ENCODE data around the gene PCED1A. TPM values are rescaled to one million over a fixed set of nuclear protein-coding genes. Genes with fewer than 3 reads are reported as not detected.

The PCED1A gene
- total and polyA plus RNA-seq, 2 donors (not counting 3 experiments of a cell fraction or from before 2014, with no cell fraction given) = 20.1 to 32.0 TPM

DNA sequence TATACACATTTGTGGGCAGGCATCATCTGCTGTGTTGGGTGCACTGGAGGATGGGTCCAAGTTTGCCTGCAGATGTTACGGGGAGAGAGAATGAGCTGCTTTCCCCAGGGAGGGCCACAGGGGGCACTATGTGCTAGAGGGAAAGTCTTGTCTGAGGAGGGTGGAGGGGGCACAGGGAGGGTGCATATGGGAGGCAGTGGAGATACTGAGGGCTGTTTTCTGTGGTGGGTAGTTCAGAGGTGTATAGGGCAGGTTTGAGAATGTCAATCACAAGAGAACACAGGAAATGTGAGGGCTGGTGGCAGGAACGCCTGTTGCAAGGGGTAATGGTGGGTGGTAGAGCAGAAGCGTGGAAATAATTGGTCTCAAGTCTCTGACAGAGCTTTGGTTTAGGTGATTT is 25.2 kb upstream of the PCED1A start:
- BruUV-seq (replicated peaks) = no TSS peak
- FAIRE-seq = no peak

More for the DNA sequence above, 25.2 kb upstream of the PCED1A start:
- H3K79me2 ChIP-seq (ENCODE audit: control insufficient read depth, insufficient read depth, low read length) = no peaks in the 10 kb centered on the region
- DNase-seq (ENCODE audit: low read depth, low spot score) = no peak
- no peaks in the 10 kb centered on the region for H3K9me3 ChIP-seq (replicated peaks; ENCODE audit: control insufficient read depth, insufficient read depth, low read length)
- ChIA-PET CTCF (interaction anchor here (0.9 to 2.5 kb wide), 7 partner anchors 14 to 176 kb away, joined by 3 to 14 read pairs (median 4); no protein-coding TSS in a partner anchor), POLR2A (no interaction called here)
- no peaks in the 10 kb centered on the region for H3K27me3 ChIP-seq (ENCODE audit: control insufficient read depth in 2 of 2, insufficient read depth in 2 of 2, low read length in 2 of 2)
- peaks cover 0 to 34% of the 10 kb centered on the region in 2 experiments for H3K36me3 ChIP-seq (ENCODE audit: control insufficient read depth in 2 of 2, extremely low read depth in 1 of 2, insufficient read depth in 2 of 2, low read length in 2 of 2)
- no peaks in the 10 kb centered on the region for H4K20me1 ChIP-seq (replicated peaks; ENCODE audit: control insufficient read depth, extremely low read depth, insufficient read depth, low read length)
- dilution Hi-C loops (cut with MboI; ENCODE audit: extremely low pct_ligation_motif_present, low sequenced_read_pairs) = no loop called here
- peaks cover 5% of the 10 kb centered on the region for H3K4me1 ChIP-seq (ENCODE audit: control insufficient read depth, extremely low read depth, insufficient read depth, low read length)
- intact Hi-C loops (cut with micrococcal nuclease) = no loop called here
- H3K9ac ChIP-seq (replicated peaks; ENCODE audit: extremely low read depth, insufficient read depth, low read length) = no peak overlapping the region
- H3K4me3 ChIP-seq (replicated peaks in 1 of 3; ENCODE audit: insufficient read depth in 1 of 3, low read depth in 1 of 3, low read length in 3 of 3) = no peak overlapping the region
- H3K4me2 ChIP-seq (ENCODE audit: insufficient read depth, low read length) = no peak overlapping the region
- no peak overlapping the region for H3K27ac ChIP-seq (ENCODE audit: insufficient read depth, low read depth, low read length)
- TF ChIP-seq FOS (IDR thresholded peaks at IDR 0.05; ENCODE audit: borderline replicate concordance, insufficient read depth, low read length) (no peak), POLR2AphosphoS5 (IDR thresholded peaks at IDR 0.05; ENCODE audit: insufficient read depth, low read depth, low read length) (no peak), POLR2A (IDR thresholded peaks at IDR 0.05; ENCODE audit: low read depth, low read length) (no peak), JUN (IDR thresholded peaks at IDR 0.05; ENCODE audit: borderline replicate concordance, insufficient read depth, insufficient read length, low read depth) (no peak)
- TF ChIP-seq, protein P1, sequence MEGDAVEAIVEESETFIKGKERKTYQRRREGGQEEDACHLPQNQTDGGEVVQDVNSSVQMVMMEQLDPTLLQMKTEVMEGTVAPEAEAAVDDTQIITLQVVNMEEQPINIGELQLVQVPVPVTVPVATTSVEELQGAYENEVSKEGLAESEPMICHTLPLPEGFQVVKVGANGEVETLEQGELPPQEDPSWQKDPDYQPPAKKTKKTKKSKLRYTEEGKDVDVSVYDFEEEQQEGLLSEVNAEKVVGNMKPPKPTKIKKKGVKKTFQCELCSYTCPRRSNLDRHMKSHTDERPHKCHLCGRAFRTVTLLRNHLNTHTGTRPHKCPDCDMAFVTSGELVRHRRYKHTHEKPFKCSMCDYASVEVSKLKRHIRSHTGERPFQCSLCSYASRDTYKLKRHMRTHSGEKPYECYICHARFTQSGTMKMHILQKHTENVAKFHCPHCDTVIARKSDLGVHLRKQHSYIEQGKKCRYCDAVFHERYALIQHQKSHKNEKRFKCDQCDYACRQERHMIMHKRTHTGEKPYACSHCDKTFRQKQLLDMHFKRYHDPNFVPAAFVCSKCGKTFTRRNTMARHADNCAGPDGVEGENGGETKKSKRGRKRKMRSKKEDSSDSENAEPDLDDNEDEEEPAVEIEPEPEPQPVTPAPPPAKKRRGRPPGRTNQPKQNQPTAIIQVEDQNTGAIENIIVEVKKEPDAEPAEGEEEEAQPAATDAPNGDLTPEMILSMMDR (IDR thresholded peaks at IDR 0.05; ENCODE audit: extremely low read depth in 1 of 2, insufficient read depth in 1 of 2, low read depth in 1 of 2, low read length in 2 of 2) = peak in 1 of 2 donors; percentile 16
- TF ChIP-seq, protein P2, sequence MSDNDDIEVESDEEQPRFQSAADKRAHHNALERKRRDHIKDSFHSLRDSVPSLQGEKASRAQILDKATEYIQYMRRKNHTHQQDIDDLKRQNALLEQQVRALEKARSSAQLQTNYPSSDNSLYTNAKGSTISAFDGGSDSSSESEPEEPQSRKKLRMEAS (IDR thresholded peaks at IDR 0.05; ENCODE audit: insufficient read depth, insufficient read length) = no peak
- H2AFZ ChIP-seq (ENCODE audit: low read depth, low read length) = no peak overlapping the region
- no peaks in the 10 kb centered on the region for H3K9me1 ChIP-seq (replicated peaks; ENCODE audit: control insufficient read depth, extremely low read depth, insufficient read depth, low read length)

Measured in endothelial cell of umbilical vein (primary cell).